ENCODE data around the gene KREMEN2. TPM values are rescaled to one million over a fixed set of nuclear protein-coding genes. Genes with fewer than 3 reads are reported as not detected.

Gene KREMEN2
- total RNA-seq, 1 donor from 2014 or later, result not detected

- DNase-seq (ENCODE audit: low spot score), result no peak
These were observed 877 bp upstream of the KREMEN2 start for GRCh38 chr16:2963074-2963722.

- DNase-seq (ENCODE audit: low spot score), result peak; percentile 88
These were observed 631 bp downstream of the KREMEN2 start for GRCh38 chr16:2964475-2965336.

- DNase-seq (ENCODE audit: low spot score), result no peak
These were observed 2.1 kb downstream of the KREMEN2 start for GRCh38 chr16:2966043-2966807.

- DNase-seq (ENCODE audit: low spot score), result no peak
These were observed 2.7 kb downstream of the KREMEN2 start for GRCh38 chr16:2966808-2967191.

- no peak for DNase-seq (ENCODE audit: low spot score)
These were observed 3.1 kb downstream of the KREMEN2 start for GRCh38 chr16:2967211-2967631.

- no peak for DNase-seq (ENCODE audit: low spot score)
These were observed 3.7 kb downstream of the KREMEN2 start for GRCh38 chr16:2967721-2968161.

GRCh38 chr16:2968368-2968737 is 4.3 kb downstream of the KREMEN2 start:
- DNase-seq (ENCODE audit: low spot score), result no peak

GRCh38 chr16:2968738-2969544 is 4.9 kb downstream of the KREMEN2 start, which contains the start of gene PAQR4:
Gene PAQR4 (plus strand): TSS chr16:2969348. CDS start chr16:2969675, 327 bp downstream.
- DNase-seq (ENCODE audit: low spot score), result peak; percentile 95

- peak; percentile 90 for DNase-seq (ENCODE audit: low spot score)
These were observed 5.8 kb downstream of the KREMEN2 start for GRCh38 chr16:2969545-2970521.

- no peak for DNase-seq (ENCODE audit: low spot score)
These were observed 6.5 kb downstream of the KREMEN2 start for GRCh38 chr16:2970563-2970962.

- peak; percentile 87 for DNase-seq (ENCODE audit: low spot score)
These were observed 7.3 kb downstream of the KREMEN2 start for GRCh38 chr16:2971134-2971984.

GRCh38 chr16:2971985-2972784 is 8.1 kb downstream of the KREMEN2 start:
- peak; percentile 87 for DNase-seq (ENCODE audit: low spot score)

- DNase-seq (ENCODE audit: low spot score), result no peak
These were observed 9.0 kb downstream of the KREMEN2 start for GRCh38 chr16:2973093-2973492.

- DNase-seq (ENCODE audit: low spot score), result peak; percentile 89
These were observed 9.7 kb downstream of the KREMEN2 start for GRCh38 chr16:2973605-2974318.

- peak; percentile 82 for DNase-seq (ENCODE audit: low spot score)
These were observed 10.4 kb downstream of the KREMEN2 start for GRCh38 chr16:2974319-2975056.

GRCh38 chr16:2975161-2975795 is 11.2 kb downstream of the KREMEN2 start:
- DNase-seq (ENCODE audit: low spot score), result no peak
